ENCODE results near the gene FBXW5.

The FBXW5 gene

GRCh38 chr9:136960938-136961275, 16.4 kb upstream of the FBXW5 start:
- DNase-seq (ENCODE audit: low read depth in 2 of 2), result no peak

DNA sequence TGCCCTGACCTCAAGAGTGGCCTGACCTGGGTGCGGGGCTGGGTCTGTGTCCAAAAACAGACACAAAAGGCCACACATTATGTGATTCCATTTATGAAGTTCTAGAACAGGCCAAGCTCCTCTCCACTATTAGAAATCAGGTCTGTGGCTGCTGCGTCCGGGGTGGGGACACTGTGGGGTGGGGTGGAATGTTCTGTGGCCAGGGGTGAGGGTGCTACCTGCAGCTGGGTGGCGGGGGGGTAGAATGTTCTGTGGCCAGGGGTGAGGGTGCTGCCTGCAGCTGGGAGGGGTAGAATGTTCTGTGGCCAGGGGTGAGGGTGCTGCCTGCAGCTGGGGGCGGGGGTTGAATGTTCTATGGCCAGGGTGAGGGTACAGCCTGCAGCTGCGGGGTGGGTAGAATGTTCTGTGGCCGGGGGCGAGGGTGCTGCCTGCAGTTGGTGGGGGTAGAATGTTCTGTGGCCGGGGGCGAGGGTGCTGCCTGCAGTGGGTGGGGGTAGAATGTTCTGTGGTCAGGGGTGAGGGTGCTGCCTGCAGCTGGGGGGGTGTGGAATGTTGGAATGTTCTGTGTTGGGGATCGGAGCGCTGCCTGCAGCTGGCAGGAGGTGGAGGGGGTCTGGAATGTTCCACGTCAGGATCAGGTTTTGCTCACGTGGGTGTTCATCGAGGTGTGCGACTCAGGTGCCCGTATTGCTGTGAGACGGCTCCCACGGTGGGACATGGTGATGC, 15.8 kb upstream of the FBXW5 start:
- DNase-seq (ENCODE audit: low read depth in 2 of 2), result no peak

DNA sequence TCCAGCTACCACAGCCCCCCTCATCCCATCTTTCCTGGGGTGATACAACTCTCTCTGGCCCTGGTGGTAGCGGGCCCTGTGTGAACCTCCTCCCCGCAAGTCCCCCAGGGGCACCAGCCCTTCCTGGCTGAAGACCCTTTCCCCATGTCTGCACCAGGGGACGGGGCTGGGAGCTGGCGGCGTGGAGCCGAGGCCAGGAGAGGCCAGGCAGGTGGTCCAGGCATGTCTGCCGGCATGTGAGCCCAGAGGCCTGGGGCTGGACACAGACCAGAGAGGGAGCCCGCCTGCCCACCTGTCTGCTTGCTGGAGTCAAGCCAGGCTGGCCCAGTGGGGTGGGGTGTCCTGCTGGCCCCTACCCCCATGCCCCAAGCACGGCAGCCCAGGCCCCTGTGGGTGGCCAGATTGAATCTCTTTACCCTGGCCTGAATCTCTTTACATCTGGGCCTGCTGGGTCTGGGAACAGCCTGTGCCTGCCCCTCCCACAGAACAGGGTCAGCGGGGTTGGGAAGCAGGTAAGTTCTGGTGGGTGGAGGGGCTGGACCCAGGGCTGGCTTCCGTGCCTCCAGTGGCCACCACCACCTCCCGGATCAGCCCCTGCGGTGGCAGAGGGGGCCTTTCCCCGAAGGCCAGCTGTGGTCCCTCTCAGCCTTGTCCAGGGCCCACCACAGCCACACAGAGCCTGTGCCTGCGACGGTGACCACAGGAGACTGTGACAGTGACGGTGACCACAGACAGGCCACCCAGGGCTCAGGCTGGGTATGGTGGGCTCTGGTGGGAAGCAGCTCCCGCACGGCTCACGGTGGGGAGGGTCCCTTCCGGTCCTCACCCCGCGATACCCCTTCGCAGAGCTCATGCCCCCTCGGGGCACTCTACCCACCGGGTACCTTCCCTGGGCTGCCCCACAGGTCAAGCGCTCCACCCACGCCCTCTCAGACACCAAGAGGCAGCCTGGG, 14.6 kb upstream of the FBXW5 start:
- no peak for DNase-seq (ENCODE audit: low read depth in 2 of 2)

- DNase-seq (ENCODE audit: low read depth in 2 of 2), result no peak
These were observed 13.9 kb upstream of the FBXW5 start for GRCh38 chr9:136958473-136958872.

- DNase-seq (ENCODE audit: low read depth in 2 of 2), result no peak
These were observed 13.4 kb upstream of the FBXW5 start for GRCh38 chr9:136957901-136958300.

GRCh38 chr9:136957461-136957860, 12.9 kb upstream of the FBXW5 start:
- DNase-seq (ENCODE audit: low read depth in 2 of 2), result no peak

DNA sequence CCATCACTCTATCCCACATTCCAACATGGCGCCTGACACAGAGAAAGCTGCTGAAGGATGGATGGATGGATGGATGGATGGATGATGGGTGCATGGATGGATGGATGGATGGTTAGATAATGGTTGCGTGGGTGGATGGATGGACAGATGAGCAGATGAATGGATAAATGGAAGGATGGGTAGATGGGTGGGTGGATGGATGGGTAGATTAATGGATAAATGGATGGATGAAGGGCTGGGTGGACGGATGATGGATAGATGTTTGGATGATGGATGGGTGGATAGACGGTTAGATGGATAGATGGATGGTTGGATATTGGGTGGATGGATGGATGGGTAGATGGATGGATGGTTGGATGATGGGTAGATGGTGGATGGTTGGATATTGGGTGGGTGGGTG, 12.1 kb upstream of the FBXW5 start:
- DNase-seq (ENCODE audit: low read depth in 2 of 2), result no peak

- DNase-seq (ENCODE audit: low read depth in 2 of 2), result no peak
These were observed 11.4 kb upstream of the FBXW5 start for GRCh38 chr9:136955943-136956335.

DNA sequence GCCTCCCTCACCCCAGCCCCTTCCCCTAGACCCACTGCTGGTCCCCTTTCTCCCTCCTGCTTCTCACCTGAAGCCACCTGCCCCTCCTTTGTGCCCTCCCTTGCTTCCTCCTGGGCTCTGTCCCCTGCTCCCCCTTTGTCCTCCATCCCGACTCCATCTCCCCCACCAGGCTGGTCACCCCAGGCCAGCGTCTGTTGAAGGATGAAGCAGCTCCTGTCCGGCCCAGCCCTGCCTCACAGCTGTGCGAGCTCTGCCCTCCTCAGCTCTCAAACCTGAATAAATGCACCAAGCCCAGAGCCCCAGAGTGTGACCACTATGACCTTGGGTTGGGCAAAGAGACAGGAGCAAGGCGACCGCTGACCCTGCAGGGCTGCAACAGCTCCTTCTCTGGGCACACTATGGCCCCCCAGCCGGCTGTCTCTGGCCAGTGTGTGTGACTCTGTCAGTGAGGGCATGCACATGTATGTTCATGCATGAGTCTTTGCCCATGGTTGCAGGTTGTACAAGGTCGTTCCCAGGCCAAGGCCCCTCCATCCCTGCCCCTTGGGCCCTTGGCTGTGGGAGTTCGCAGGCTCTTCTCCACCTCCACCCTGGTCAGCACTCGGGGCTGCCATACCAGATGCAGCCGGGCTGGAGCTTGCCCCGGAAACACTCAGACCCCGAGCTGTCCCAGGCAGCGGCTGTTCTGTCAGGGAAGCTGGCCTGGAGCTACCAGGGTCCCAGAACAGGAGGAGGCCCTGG, 10.8 kb upstream of the FBXW5 start:
- no peak for DNase-seq (ENCODE audit: low read depth in 2 of 2)

DNA sequence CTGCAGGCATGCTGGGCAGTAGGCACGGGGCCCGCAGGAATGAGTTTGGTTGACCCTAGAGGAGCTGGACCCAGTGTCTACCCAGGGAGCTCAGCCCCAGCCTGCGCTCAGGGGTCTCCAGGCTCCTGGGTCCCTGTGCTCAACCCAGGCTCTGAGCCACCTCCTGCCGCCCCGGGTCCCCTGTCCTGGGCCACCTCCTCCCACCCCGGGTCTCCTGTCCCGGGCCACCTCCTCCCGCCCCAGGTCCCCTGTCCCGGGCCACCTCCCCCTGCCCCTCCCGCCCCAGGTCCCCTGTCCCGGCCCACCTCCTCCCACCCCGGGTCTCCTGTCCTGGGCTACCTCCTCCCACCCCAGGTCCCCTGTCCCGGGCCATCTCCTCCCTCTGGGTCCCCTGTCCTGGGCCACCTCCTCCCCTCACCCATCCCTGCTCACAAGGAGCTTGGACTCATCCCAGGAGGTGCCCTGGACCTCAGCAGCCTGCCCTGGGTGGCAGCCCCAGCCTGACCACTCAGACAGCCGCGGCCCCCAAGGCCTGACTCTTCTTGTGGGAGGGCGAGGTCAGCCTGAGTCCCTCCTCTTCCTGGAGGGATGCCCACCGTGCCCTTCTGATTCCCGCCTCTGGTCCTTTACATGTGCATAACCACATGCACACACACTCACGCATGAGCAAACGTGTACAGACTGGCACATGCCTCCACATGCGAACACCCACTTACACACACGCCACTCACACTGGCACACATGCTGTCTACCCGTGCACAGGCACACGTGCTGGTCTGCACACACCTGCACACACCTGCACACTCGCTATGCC, 9.9 kb upstream of the FBXW5 start:
- no peak for DNase-seq (ENCODE audit: low read depth in 2 of 2)

DNA sequence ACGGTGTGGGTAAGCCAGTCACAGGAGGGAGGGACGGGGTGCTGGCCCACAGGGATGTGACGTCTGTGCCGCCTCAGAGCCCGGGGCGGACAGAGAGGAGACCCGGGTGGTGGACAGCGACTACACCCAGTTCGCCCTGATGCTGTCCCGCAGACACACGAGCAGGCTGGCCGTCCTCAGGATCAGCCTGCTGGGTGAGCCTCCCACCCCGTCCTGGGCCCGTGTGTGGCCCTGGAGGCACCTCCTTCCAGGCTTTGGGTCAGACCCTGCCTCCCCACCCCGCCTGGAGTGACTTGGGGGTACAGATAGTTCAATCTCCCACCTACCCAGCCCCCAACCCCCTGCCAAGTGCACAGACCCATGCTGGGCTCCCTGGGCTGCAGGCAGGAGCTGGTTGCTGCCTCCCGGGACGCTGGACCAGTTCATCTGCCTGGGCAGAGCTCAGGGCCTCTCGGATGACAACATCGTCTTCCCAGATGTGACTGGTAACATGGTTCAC, 9.3 kb upstream of the FBXW5 start:
- DNase-seq (ENCODE audit: low read depth in 2 of 2), result no peak

GRCh38 chr9:136952876-136953770, 8.6 kb upstream of the FBXW5 start:
- DNase-seq (ENCODE audit: low read depth in 2 of 2), result no peak

DNA sequence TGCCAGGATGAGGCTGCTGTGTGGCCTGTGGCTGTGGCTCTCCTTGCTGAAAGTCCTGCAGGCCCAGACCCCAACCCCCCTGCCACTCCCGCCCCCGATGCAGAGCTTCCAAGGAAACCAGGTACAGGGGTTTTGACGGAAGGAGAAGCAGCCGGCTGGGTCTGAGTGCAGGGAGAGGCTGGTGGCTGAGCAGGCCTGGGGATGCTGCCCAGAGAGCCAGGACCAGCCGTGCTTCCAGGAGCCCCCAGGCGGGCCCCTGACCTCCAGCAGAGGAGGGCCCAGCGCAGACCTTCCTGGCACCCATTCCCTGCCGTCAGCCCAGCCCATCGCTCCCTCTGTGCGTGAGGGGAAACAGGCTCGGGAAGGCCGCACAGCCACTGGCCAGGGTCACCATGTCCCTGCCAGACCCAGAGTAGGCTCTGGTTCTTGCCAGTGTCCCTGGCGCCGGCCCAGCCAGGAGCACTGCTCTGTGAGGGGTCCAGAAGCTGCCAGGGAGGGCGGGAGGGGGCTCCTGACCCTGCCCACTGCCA, 7.8 kb upstream of the FBXW5 start:
- DNase-seq (ENCODE audit: low read depth in 2 of 2), result no peak

DNA sequence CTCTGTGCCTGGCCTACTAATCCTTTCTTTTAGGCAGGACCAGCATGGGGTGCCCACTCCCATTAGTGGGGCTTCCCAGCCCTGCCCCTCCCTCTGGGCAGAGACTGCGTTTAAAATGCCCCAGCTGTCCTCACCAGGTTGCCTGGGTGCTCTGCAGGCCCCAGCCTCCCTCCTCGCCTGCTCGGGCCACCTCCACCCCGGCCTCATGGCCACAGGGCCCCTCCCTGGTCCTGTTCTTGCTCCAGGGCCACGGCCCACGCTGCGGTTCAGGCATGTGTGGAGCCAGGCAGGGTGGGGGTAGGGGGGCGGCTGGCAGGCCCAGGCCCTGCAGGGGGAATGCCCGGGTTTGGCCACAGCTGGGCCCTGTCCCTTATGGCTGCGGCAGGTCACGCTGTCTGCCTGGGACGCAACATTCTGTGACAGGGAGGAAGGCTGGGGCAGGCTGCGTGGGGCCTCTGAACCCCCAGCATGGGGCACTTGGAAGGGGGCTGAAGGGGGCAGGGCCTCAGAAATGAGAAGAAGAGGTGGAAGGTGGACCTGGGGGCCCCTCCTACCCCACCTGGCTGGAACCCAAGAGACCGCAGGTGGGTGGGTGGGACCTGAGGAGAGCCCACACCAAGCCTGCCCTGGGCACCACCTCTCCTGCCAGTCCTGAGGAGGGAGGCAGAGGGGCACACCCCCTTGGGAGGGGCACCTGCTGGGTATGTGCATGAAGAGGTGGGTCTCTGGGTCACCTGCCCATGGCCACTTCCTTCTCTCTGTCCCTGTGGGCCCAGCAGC, 7.2 kb upstream of the FBXW5 start, which contains the start of gene LCN12:
LCN12 (plus strand) TSS at position 733 of the 780 bp plus-strand sequence. CDS start 55 bp downstream, outside the sequence.
- no peak for DNase-seq (ENCODE audit: low read depth in 2 of 2)

DNA sequence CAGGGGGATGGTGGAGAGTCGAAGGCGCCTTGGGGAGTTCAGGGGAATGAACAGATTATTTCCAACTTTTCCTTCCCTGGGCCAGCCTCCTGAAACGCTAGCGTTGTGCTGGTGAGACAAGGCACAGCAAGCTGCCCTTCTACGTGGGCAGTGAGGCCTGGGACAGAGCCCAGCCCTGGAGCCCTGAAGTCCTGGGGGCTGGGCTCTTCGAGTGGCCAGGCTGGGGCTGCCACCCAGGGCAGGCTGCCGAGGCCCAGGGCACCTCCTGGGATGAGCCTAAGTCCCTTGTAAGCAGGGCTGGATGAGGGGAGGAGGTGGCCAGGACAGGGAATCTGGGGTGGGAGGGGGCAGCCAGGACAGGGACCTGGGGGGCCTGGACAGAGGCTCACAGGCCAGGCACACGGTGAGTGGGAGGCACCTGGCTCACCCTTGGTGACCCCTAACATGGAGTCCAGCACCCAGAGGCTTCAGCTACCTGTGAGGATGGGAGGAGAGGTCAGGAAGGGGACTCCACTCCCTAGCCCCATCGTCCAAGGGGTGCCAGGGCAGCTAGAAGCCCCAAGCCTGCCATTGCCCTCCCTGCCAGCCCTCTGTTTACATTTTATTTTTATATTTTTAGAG, 6.2 kb upstream of the FBXW5 start:
- no peak for DNase-seq (ENCODE audit: low read depth in 2 of 2)

- DNase-seq (ENCODE audit: low read depth in 2 of 2), result peak; percentile 90 to 94
These were observed 5.5 kb upstream of the FBXW5 start for GRCh38 chr9:136949817-136950655.

GRCh38 chr9:136949239-136949816, 4.8 kb upstream of the FBXW5 start:
- DNase-seq (ENCODE audit: low read depth in 2 of 2), result no peak
